Tibial nerve (tissue), 4 donors: ENCODE measurements around the gene WWC2.

Experiments
- EP300 ChIP-seq, 2 donors: sonication (generic); formaldehyde crosslinking; IDR thresholded peaks; one replicate each; pipeline ENCODE4 v1.6.1; 2017; ENCODE audit warnings: antibody characterized with exemption in 2 of 2, mild to moderate bottlenecking in 1 of 2
- POLR2A ChIP-seq, 2 donors: fragments of 450-650 bp; IDR thresholded peaks; one replicate each; pipeline ENCODE4 v1.6.1; 2017; ENCODE audit warnings: antibody characterized with exemption in 2 of 2, mild to moderate bottlenecking in 2 of 2, moderate library complexity in 2 of 2
- TF ChIP-seq, protein P1 (sequence below), 5 experiments: fragments of 200-600 bp in 3 of 5; fragments of 450-650 bp in 2 of 5; sonication (generic) in 3 of 5; IDR thresholded peaks; one replicate each; pipeline ENCODE4 v1.5.1; 2016 to 2019; ENCODE audit warnings: antibody characterized with exemption in 5 of 5, mild to moderate bottlenecking in 3 of 5, moderate library complexity in 2 of 5

DNA sequence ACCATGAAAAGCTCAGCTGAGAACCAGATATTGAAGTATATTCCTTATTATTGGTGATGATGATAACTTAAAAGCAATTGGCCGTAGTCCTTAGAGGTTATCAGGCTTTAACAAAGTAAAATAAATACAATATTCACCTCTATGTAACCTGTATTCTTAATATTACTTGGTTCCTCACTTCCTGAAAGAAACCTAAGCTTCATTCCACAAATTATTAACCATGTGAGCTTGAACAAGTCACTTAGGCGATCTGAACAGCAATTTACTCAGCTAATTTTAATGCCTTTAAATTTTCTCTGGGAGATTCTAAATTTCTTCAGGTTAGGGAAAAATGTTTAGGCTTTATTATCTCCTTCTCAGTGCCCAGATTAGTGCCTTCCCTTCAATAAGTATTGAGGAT is 151.8 kb downstream of the WWC2 start:
- TF ChIP-seq, protein P1, sequence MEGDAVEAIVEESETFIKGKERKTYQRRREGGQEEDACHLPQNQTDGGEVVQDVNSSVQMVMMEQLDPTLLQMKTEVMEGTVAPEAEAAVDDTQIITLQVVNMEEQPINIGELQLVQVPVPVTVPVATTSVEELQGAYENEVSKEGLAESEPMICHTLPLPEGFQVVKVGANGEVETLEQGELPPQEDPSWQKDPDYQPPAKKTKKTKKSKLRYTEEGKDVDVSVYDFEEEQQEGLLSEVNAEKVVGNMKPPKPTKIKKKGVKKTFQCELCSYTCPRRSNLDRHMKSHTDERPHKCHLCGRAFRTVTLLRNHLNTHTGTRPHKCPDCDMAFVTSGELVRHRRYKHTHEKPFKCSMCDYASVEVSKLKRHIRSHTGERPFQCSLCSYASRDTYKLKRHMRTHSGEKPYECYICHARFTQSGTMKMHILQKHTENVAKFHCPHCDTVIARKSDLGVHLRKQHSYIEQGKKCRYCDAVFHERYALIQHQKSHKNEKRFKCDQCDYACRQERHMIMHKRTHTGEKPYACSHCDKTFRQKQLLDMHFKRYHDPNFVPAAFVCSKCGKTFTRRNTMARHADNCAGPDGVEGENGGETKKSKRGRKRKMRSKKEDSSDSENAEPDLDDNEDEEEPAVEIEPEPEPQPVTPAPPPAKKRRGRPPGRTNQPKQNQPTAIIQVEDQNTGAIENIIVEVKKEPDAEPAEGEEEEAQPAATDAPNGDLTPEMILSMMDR (IDR thresholded peaks at IDR 0.05), result no peak
- no peak for TF ChIP-seq POLR2A (IDR thresholded peaks at IDR 0.05)
- TF ChIP-seq EP300 (IDR thresholded peaks at IDR 0.05), result no peak
